Activated naive CD4-positive, alpha-beta T cell treated with anti-CD3 and anti-CD28 coated beads for 36 hours (primary cell): ENCODE data around the gene HEPACAM2. TPM values are rescaled to one million over a fixed set of nuclear protein-coding genes. Genes with fewer than 3 reads are reported as not detected.

Experiments used
- CTCF ChIA-PET: fragments of 350-600 bp; sonication (Branson Sonifier 250); formaldehyde crosslinking; loops from one replicate; lab custom pipeline; 2021; ENCODE audit warnings: antibody characterized with exemption; lab: Charles Lee
- DNase-seq: peaks from one replicate; pipeline ENCODE4 v3.0.0-alpha.2; 2020
- H3K27ac Mint-ChIP-seq: one replicate; pipeline ENCODE4 v1.8.0; 2021; ENCODE audit warnings: mild to moderate bottlenecking, mixed read lengths
- H3K27me3 Mint-ChIP-seq: one replicate; pipeline ENCODE4 v1.8.0; 2021; ENCODE audit warnings: low read depth, mixed read lengths
- H3K36me3 Mint-ChIP-seq: one replicate; pipeline ENCODE4 v1.8.0; 2021; ENCODE audit warnings: low read depth, mixed read lengths
- H3K4me1 Mint-ChIP-seq: one replicate; pipeline ENCODE4 v1.8.0; 2021; ENCODE audit warnings: low read depth, mixed read lengths
- H3K4me3 Mint-ChIP-seq: one replicate; pipeline ENCODE4 v1.8.0; 2021; ENCODE audit warnings: mild to moderate bottlenecking, moderate library complexity, mixed read lengths
- H3K9me3 Mint-ChIP-seq: one replicate; pipeline ENCODE4 v1.8.0; 2021; ENCODE audit warnings: mixed read lengths
- intact Hi-C: fragments of 100-400 bp; cut with micrococcal nuclease; formaldehyde crosslinking; loops from one replicate; pipeline ENCODE4 v1.15.1; 2023
- total RNA-seq, 2 experiments: library from RNA; stranded (reverse); gene quantifications; one replicate each; pipeline ENCODE4 v1.2.3, GENCODE V29; 2021

Gene HEPACAM2
- total RNA-seq, 2 experiments from 2014 or later: 0.20 to 0.24 TPM

DNA sequence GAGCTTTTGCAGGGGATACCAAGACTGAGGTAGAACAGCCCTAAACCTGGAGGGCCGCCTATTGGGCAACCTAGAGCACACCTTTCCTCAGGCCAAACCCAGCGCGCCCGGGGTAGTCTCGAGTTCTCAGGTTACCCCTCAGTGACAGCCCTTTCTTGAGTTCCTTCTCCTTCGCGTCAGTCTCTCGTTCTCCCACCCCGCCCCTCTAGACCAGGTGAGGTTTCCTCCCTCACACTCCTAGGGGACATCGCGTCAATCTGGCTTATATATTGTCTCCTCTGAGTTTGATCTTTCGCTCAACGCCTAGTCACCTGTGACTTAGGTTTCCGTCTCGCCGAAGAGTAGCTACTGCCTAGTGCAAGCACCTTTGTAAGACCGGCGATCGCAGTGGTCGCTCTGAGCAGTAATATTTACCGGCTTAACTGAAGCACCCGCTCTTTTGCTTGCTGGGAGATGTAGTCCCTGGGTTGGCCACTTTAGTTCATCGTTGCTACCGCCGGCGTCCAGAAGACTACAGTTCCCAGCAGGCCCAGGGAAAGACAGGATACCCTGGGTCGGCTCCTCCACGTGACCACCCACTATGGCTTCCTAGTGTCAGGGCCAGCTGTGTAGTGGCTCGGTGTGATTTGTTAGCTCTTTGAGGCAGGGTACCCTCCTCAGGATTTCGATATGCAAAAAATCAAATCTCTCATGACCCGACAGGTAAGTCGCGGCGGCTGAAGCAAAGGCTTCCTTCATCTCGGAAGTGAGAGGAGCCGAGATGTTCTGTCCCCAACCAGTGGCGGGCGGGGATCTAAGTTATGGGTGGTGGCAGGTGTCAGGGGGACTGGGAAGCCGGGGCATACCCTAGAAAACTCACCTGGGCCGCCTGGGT, 5.8 kb upstream of the HEPACAM2 start, which contains the start of gene VPS50:
TSS of gene VPS50 (plus strand) at position 568 of the 874 bp plus-strand sequence. CDS start at position 670, 102 bp downstream.
- intact Hi-C loops: loop anchor here (1.0 to 10.0 kb wide), 18 partner anchors 54 to 1426 kb away; partner anchors contain the start of genes AKAP9, ANKIB1, BET1 and CYP51A1
- no peaks in the 10 kb centered on the region for H3K9me3 Mint-ChIP-seq
- peak within 1 kb of the TSS; percentile 83 for H3K27ac Mint-ChIP-seq
- no peaks in the 10 kb centered on the region for H3K27me3 Mint-ChIP-seq
- H3K4me1 Mint-ChIP-seq: peaks cover 10% of the 10 kb centered on the region
- CTCF ChIA-PET: interaction anchor here (0.7 to 2.5 kb wide), 8 partner anchors 9 to 814 kb away, joined by 3 to 16 read pairs (median 3); no protein-coding TSS in a partner anchor
- H3K4me3 Mint-ChIP-seq: peak within 1 kb of the TSS; percentile 96
- no peaks in the 10 kb centered on the region for H3K36me3 Mint-ChIP-seq
- DNase-seq: peak; percentile 96

DNA sequence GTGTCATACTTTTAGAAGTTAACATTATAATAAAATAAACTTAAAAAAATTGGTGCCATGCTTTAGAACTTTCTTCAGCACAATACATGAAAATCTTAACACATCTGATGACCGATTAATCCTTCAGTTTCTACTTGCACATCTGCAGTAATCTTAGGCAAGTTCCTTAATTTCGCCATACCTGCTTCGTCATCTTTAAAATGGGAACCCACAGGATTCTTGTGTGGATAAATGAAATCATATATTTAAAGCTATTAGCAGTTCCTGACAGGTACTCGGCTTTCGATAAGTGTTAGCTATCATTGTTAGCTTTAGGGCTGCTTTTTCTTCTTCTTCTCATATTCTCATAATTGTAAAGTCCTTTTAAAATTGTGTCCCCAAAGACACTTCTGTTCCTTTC, 5.0 kb upstream of the HEPACAM2 start:
- Mint-ChIP-seq H3K27ac (peak overlapping the region; percentile 83), H3K9me3 (no peaks in the 10 kb centered on the region), H3K27me3 (no peaks in the 10 kb centered on the region), H3K4me3 (peak overlapping the region; percentile 96), H3K4me1 (peaks cover 10% of the 10 kb centered on the region), H3K36me3 (no peaks in the 10 kb centered on the region)
- CTCF ChIA-PET: interaction anchor here (0.7 to 2.5 kb wide), 7 partner anchors 8 to 813 kb away, joined by 3 to 16 read pairs (median 3); no protein-coding TSS in a partner anchor
- intact Hi-C loops: loop anchor here (5.0 to 10.0 kb wide), 5 partner anchors 399 to 1349 kb away; partner anchors contain the start of genes ANKIB1, GATAD1, KRIT1 and LRRD1
- DNase-seq: no peak

DNA sequence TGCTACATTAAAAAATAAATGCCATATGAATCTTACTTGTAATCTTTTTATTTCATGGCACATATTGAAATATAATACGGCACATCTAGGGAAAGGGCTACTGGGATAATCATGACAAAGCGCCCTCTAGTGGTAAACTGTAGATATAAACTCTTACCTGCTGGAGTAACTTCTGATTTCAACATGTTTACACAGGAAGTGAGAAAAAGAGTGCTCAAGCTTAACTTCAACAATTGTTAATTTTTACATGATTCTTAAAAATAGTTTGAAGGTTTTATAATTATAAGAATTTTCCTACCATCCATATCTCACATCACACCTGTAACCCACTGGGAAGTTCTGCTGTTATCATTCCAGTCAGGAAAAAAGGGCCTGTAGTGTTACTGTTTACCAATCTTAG, 2.0 kb upstream of the HEPACAM2 start:
- Mint-ChIP-seq H3K27ac (no peak overlapping the region), H3K9me3 (no peaks in the 10 kb centered on the region), H3K4me3 (no peak overlapping the region), H3K4me1 (peaks cover 8% of the 10 kb centered on the region), H3K27me3 (no peaks in the 10 kb centered on the region), H3K36me3 (no peaks in the 10 kb centered on the region)
- CTCF ChIA-PET: interaction anchor here (1.0 to 2.8 kb wide), 10 partner anchors 11 to 134 kb away, joined by 3 to 18 read pairs (median 6); no protein-coding TSS in a partner anchor
- intact Hi-C loops: loop anchor here (1.0 to 2.0 kb wide), 5 partner anchors 50 to 607 kb away; no protein-coding TSS in a partner anchor
- DNase-seq: peak; percentile 16

DNA sequence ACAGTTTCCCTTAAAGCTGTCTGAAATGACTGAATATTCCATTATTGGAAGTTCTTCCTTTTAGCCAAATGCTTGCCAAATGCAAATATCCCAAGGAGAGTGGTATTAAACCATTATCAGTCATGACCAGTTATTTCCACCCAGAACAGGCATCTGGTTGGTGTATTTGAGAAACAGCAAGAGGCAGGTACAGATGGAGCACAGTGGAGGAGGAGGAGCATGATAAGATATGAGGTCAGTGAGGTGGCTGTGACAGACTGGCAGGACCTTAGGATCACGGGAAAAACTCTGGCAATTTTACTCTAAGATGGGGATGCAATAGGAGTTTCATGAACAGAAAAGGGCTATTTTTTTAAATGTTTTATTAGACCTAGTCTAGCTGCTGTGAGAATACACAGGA, 6.4 kb downstream of the HEPACAM2 start:
- Mint-ChIP-seq H3K27me3 (peaks cover 11% of the 10 kb centered on the region), H3K27ac (no peak overlapping the region), H3K4me3 (no peak overlapping the region), H3K9me3 (no peaks in the 10 kb centered on the region), H3K4me1 (no peaks in the 10 kb centered on the region), H3K36me3 (no peaks in the 10 kb centered on the region)
- DNase-seq: no peak
- CTCF ChIA-PET: no interaction called here
- intact Hi-C loops: no loop called here

DNA sequence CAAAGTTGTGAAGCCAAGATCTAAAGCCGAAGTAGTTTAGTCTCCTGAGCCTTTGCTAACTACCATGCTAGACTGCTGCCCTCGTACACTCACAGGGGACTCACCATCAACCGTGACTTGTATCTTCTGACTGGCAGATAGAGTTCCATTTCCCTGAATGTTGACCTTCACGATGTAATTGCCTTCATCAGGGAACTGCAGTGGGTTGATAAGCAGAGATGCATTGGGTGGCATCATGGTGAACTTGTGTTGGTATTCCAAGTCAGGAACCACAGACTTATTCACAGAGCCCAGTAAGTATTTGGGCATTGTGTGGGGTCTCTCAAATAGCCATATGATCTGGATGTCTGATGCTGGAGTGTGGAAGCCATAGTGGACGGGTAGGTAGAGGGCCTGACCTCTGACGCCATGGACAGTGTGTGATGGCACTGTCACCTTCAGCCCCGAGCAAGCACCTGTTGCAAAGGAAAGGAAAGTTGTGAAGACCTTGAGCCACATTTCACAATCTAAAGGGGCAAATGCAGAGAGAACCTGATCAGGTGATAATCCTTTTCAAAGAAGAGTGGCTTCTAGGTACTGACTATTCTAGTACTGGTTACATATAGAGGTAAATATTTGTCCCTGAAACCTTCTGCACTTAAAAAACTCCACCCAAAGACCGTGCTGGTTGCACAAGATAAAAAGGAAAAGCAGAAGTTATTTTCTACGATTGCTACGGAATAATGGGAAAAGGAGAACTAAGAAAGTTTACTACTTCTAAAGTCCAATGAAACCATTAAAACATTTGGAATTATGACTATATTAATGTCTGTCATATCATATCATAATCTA, 7.1 kb downstream of the HEPACAM2 start:
- H3K36me3 Mint-ChIP-seq: no peaks in the 10 kb centered on the region
- H3K4me3 Mint-ChIP-seq: no peak overlapping the region
- no peaks in the 10 kb centered on the region for H3K9me3 Mint-ChIP-seq

DNA sequence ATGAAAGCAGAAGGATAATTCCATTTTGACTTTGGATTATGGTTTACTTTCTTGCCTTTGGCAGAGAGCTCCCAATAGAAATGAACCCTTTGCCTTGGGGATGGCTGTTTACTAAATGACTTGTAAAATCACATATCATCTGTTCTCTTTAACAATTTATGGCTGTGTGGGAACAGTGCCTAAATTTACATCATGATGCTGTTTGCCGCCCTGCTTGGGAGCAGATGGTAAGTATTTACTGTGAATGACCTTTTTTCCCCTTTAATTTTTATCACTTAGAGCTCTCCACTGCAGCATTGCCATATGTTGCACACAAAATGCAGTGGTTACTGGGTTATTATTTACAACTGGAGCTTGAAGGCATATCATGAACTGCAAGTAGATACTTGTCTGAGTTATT, 13.4 kb downstream of the HEPACAM2 start:
- intact Hi-C loops: no loop called here
- peaks cover 20% of the 10 kb centered on the region for H3K27me3 Mint-ChIP-seq
- no peak overlapping the region for H3K27ac Mint-ChIP-seq
- H3K4me3 Mint-ChIP-seq: no peak overlapping the region
- CTCF ChIA-PET: no interaction called here
- no peak for DNase-seq
- no peaks in the 10 kb centered on the region for H3K36me3 Mint-ChIP-seq
- no peaks in the 10 kb centered on the region for H3K4me1 Mint-ChIP-seq
- no peaks in the 10 kb centered on the region for H3K9me3 Mint-ChIP-seq

More for the DNA sequence above, 7.1 kb downstream of the HEPACAM2 start:
- Mint-ChIP-seq H3K4me1 (no peaks in the 10 kb centered on the region), H3K27me3 (peaks cover 14% of the 10 kb centered on the region), H3K27ac (no peak overlapping the region)
- intact Hi-C loops: no loop called here
- DNase-seq: no peak
- CTCF ChIA-PET: no interaction called here

DNA sequence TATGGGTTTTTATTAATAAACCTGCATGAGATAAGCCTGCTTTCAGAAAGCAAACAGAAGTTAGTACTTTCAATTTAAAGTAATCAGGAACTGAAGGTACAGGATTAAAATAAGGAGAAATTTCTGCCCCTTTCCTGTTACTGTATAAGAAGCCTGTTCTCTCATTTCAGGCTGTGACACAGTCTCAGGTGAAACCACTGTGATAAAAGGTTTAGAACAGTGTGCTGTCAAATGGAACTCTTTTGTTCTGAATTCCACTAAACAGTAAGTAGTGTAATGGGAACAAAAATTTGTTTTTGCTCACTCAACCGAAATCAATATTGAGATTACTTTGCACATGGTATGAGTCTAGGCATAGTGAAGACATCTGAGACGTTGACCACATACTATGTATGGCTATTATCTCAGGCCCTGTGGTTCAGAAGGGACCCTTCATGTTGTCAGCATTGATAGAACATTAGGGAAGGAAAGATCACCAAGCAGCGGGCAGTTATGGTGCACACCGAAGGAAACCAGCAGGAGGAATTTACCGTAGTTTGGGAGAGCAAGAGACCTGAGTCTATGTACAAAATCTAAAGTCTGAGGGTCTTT, 14.9 kb downstream of the HEPACAM2 start:
- DNase-seq: no peak
- H3K4me1 Mint-ChIP-seq: no peaks in the 10 kb centered on the region
- CTCF ChIA-PET: no interaction called here
- H3K36me3 Mint-ChIP-seq: no peaks in the 10 kb centered on the region
- H3K4me3 Mint-ChIP-seq: no peak overlapping the region
- no peak overlapping the region for H3K27ac Mint-ChIP-seq
- no peaks in the 10 kb centered on the region for H3K9me3 Mint-ChIP-seq
- peaks cover 17% of the 10 kb centered on the region for H3K27me3 Mint-ChIP-seq
- intact Hi-C loops: no loop called here

DNA sequence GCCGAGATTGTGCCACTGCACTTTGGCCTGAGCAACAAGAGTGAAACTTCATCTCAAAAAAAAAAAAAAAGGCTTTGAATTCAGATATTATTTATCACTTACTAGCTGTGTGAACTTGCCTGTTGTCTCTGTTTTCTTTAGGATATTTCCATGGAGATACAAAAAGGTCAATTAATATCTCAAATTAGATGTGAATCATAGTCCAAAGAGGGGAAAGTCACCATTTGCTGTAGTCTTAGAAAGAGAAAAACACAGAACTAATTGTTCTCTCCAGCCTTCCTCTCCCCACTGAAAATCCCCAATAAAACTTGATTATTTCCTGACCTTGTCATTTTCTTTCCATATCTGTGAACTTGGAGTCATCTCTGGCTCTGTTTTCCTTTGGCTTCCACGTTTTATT, 21.2 kb downstream of the HEPACAM2 start:
- H3K4me1 Mint-ChIP-seq: no peaks in the 10 kb centered on the region
- intact Hi-C loops: no loop called here
- CTCF ChIA-PET: interaction anchor here (1.8 kb wide), 1 partner anchor 29 kb away, joined by 4 read pairs; no protein-coding TSS in a partner anchor
- no peak overlapping the region for H3K4me3 Mint-ChIP-seq
- H3K36me3 Mint-ChIP-seq: no peaks in the 10 kb centered on the region
- no peak overlapping the region for H3K27ac Mint-ChIP-seq
- no peaks in the 10 kb centered on the region for H3K9me3 Mint-ChIP-seq
- H3K27me3 Mint-ChIP-seq: no peaks in the 10 kb centered on the region
- DNase-seq: no peak

DNA sequence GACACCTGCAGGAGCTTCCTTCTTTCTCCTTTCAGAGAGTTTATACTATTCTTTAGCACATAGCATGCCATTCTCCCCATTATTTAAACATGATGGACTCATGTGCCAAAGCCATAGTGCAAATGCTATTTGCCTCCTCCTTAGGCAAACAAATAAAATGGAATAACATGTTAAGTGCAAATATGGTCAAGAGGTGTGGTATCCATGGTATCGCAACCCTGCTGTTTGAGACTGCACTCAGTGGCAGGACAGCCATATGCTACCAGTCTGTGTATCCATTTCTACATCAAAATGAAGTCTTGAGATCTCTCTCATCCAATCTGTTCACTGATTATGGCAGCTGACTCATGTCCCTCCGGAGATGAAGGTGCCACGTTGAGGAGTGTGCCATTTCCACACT, 22.8 kb downstream of the HEPACAM2 start:
- Mint-ChIP-seq H3K4me1 (no peaks in the 10 kb centered on the region), H3K27me3 (no peaks in the 10 kb centered on the region), H3K27ac (no peak overlapping the region), H3K36me3 (no peaks in the 10 kb centered on the region), H3K4me3 (no peak overlapping the region), H3K9me3 (no peaks in the 10 kb centered on the region)
- no peak for DNase-seq
- CTCF ChIA-PET: no interaction called here
- intact Hi-C loops: no loop called here

DNA sequence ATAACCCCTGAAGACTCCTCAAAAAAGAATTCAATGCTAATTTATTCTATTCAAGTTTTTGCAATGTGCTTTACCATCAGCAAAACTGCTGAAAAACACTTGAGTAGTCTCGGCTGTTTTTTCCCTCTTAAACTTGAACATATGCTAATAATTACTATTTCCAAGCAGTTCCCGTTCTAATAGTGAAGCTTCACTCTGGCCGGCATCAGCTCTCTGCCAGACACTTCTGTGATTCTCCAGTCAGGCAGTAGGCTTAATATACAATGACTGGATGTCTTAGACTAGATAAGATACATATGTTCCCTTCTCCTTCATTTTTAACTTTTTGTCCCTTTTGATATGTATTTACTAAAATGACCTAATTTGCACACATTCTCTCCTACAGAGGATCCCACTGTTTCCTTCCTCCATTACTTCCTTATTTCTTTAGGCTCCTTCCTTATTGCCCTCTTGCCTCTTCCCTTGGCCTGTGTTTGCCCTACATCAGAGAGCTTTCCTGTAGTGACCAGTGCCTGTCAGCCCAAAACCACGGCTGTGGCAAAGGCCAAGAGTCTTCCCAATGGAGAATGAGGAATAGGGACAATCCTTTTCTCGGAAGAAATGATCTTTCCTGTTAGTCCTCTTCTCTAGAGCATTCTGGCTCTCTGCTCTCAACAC, 23.5 kb downstream of the HEPACAM2 start:
- intact Hi-C loops: no loop called here
- DNase-seq: no peak
- H3K36me3 Mint-ChIP-seq: no peaks in the 10 kb centered on the region
- CTCF ChIA-PET: no interaction called here
- no peak overlapping the region for H3K4me3 Mint-ChIP-seq
- H3K27ac Mint-ChIP-seq: no peak overlapping the region
- no peaks in the 10 kb centered on the region for H3K4me1 Mint-ChIP-seq
- H3K27me3 Mint-ChIP-seq: peaks cover 1% of the 10 kb centered on the region
- H3K9me3 Mint-ChIP-seq: no peaks in the 10 kb centered on the region

DNA sequence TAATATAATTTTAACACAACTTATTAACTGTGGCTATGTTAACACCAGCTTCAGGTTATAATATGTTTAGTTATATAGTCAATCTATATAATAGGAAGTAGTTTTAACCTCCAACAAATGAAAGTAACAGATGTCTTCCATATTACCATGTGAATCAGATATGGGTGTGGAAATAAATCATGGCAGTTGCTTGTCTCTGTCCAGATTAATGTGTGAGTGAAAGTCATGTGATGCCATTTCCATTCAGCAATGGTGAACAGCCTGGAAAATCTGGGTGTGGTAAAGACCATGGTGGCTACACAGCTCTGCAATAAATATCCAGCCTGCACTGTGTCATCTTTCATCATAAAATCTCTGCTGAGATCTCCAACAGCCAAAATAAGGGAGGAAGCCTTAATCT, 27.8 kb downstream of the HEPACAM2 start:
- Mint-ChIP-seq H3K9me3 (no peaks in the 10 kb centered on the region), H3K36me3 (no peaks in the 10 kb centered on the region), H3K27me3 (peaks cover 13% of the 10 kb centered on the region), H3K4me1 (no peaks in the 10 kb centered on the region), H3K27ac (no peak overlapping the region), H3K4me3 (no peak overlapping the region)
- DNase-seq: no peak
- CTCF ChIA-PET: no interaction called here
- intact Hi-C loops: no loop called here
